RWPE1 (cell line): ENCODE data around the gene EPHA10.

Experiments used
- CTCF ChIA-PET: fragments of 350-600 bp; sonication (Branson Sonifier 250); formaldehyde crosslinking; extraction: SDS; loops from one replicate; lab custom pipeline; 2021; lab: Yijun Ruan, JAX
- POLR2A ChIA-PET: fragments of 400-600 bp; formaldehyde crosslinking; extraction: SDS; loops from one replicate; lab custom pipeline; 2020; ENCODE audit warnings: antibody characterized with exemption; ENCODE audit not compliant: low non-redundant PET; lab: Yijun Ruan, JAX
- DNase-seq: peaks from one replicate; pipeline ENCODE4 v3.0.0; 2012; ENCODE audit warnings: low spot score
- H3K27ac ChIP-seq: fragments of 450-650 bp; 2 replicates; pipeline ENCODE4 v1.5.1; 2017
- CTCF ChIP-seq: fragments of 450-650 bp; conservative IDR thresholded peaks from 2 replicates; pipeline ENCODE4 v1.5.1; 2017; ENCODE audit warnings: low read depth, mild to moderate bottlenecking

EPHA10 gene

GRCh38 chr1:37676281-37677142 is 88.4 kb downstream of the EPHA10 start:
- ChIA-PET CTCF (interaction anchor here (1.0 to 1.2 kb wide), 2 partner anchors 13 to 93 kb away, joined by 3 to 5 read pairs; no protein-coding TSS in a partner anchor), POLR2A (no interaction called here)
- no peak for DNase-seq
- H3K27ac ChIP-seq, result no peak overlapping the region
- TF ChIP-seq CTCF, result no peak

GRCh38 chr1:37673920-37674319 is 91.0 kb downstream of the EPHA10 start:
- H3K27ac ChIP-seq, result no peak overlapping the region
- CTCF ChIA-PET, result interaction anchor here (1.5 kb wide), 1 partner anchor 12 kb away, joined by 3 read pairs; no protein-coding TSS in a partner anchor
- POLR2A ChIA-PET, result no interaction called here
- no peak for TF ChIP-seq CTCF
- DNase-seq, result no peak

- ChIA-PET CTCF (no interaction called here), POLR2A (no interaction called here)
- no peak for TF ChIP-seq CTCF
- no peak for DNase-seq
- H3K27ac ChIP-seq, result no peak overlapping the region
Measured at GRCh38 chr1:37672136-37672870, 92.6 kb downstream of the EPHA10 start.

GRCh38 chr1:37671261-37671660 is 93.7 kb downstream of the EPHA10 start:
- ChIA-PET POLR2A (no interaction called here), CTCF (no interaction called here)
- TF ChIP-seq CTCF, result no peak

GRCh38 chr1:37670133-37670532 is 94.8 kb downstream of the EPHA10 start:
- DNase-seq, result no peak
- CTCF ChIA-PET, result no interaction called here
- TF ChIP-seq CTCF, result no peak
- POLR2A ChIA-PET, result no interaction called here
- H3K27ac ChIP-seq, result no peak overlapping the region

More at GRCh38 chr1:37671261-37671660, 93.7 kb downstream of the EPHA10 start:
- DNase-seq, result no peak
- no peak overlapping the region for H3K27ac ChIP-seq

GRCh38 chr1:37667023-37667671 is 97.8 kb downstream of the EPHA10 start:
- no peak overlapping the region for H3K27ac ChIP-seq
- no peak for DNase-seq
- ChIA-PET CTCF (no interaction called here), POLR2A (no interaction called here)
- TF ChIP-seq CTCF, result no peak
